ENCODE data around the gene EFCAB9.
"Not testable (repeated sequence)": the region's sequence is repeated elsewhere in the genome, so short reads cannot be mapped to it uniquely, and the experiment has no call there.

Gene EFCAB9

DNA sequence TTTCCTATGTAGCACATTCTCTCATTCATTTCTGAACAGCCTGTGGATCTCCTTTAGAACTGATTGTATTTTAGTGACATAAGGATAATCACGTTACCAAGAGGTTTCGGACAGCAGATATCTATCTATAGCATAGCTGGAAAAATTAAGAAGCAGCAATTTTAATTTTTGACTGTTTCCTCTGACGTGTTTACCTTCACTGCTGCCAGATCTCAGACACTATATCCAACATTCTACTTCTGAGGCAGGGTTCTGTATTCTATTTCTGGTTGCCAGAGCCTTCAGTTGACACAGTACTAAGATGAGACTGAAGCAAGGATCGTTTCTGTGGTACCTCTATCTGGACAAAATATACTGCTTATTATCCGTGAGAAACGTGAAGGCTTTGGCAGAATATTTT lies at the start of gene EFCAB9:
Gene EFCAB9 (plus strand): TSS at position 301 of the 400 bp plus-strand sequence. CDS start 1 bp downstream, at position 302.
- DNase-seq, result no peak

- DNase-seq, result peak; percentile 50
Observed at GRCh38 chr5:172144291-172144815, 49.6 kb upstream of the EFCAB9 start.

GRCh38 chr5:172144931-172145869 lies 48.8 kb upstream of the EFCAB9 start:
- DNase-seq, result no peak

- DNase-seq, result no peak
Observed at GRCh38 chr5:172145870-172146747, 47.9 kb upstream of the EFCAB9 start.

DNA sequence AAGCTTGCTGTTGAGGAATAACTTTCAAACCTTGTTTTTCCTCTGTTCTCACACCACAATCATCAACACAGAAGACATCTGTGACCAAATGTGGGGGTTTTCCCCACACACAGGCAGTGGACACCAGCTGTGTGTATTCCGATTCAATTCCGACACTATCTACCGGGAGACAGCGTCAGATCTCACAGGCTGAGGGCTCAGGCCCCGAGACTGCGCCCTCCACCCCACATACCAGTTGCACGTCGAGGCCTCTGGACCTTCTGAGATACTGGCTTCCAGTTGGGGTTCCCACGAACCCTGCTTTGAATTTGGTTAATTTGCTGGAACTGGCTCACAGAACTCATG lies 47.3 kb upstream of the EFCAB9 start:
- DNase-seq, result no peak

GRCh38 chr5:172147857-172148256 lies 46.1 kb upstream of the EFCAB9 start:
- peak; percentile 15 for DNase-seq

DNA sequence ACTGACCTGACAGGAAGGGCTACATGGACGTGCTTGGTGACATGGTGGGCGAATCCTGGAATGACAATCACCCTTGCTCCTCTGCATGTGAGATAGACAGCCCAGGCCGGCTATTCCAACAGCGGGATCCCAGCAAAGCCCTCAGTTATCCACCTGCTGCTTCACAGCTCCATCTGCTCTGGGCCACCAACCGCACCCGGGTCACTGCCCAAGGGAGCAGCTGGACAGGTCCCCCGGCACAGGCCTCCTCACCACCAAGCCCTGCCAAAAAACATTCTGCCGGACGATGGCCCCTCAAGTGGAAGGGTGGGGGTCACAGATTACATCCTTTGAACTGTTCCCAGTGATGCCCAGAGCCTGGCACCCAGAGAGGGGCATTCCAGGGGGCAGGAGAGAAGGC lies 45.6 kb upstream of the EFCAB9 start:
- DNase-seq, result no peak

DNA sequence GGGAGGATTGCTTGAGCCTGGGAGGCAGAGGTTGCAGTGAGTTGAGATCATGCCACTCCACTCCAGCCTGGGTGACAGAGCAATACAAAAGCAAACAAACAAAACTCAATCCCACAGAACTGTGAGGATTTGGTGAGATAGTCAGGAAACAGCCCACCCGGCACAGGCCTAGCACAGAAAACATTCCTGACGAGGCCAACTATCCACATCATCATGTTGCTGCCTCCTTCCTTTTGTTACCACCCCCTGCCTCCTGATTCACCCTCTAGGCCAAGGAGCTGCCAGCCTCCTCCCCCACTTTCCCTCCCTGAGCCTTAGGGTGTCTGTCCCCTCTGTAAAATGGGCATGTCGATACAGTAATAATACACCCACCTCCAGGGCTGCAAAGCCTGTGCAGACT lies 44.9 kb upstream of the EFCAB9 start:
- no peak for DNase-seq

- DNase-seq, result not testable (repeated sequence)
Observed at GRCh38 chr5:172149481-172149880, 44.5 kb upstream of the EFCAB9 start.

- no peak for DNase-seq
Observed at GRCh38 chr5:172150514-172151425, 43.2 kb upstream of the EFCAB9 start.

DNA sequence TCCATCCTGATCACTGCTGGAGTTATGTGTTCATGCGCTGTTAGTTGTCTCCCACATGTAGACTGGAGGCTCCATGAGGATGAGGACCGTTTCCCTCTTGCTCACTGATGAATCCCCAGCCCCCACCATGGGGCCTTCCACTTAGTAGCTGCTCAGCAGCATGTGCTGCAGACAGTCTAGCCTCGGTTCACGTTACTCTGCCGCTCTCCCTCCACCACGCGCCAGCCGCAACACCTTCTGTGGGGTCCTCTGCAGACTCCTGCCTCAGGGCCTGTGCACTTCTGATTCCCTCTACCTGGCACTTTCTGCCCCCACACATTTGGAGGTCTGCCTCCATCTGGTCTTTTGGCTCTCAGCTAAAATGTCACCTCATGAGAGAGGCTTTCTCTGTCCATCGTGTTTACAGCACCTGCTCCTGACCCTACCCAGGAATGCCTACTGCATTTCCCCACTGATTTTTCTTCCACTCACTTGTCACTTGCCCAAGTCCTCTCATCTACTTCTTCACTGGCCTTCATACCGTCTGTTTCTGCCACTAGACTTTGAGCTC lies 42.2 kb upstream of the EFCAB9 start:
- DNase-seq, result no peak

DNA sequence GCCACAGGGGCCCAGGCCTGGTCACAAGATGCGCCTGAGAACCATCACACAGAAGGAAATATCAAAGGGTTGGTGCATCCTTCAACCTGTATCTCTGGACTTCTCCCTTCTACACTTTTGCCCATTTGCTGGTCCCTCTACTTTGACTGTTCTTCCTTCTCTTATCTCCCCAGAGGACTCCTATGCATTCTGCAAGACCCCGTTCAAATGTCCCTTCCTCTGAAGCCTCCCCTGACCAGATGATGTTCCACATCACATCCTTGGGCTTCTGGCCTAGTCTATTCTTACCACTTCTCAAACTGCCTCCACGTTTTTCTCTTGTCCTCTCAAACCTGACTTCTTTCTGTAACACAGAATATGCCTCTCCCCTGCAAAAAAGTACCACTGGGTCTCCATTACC lies 40.3 kb upstream of the EFCAB9 start:
- DNase-seq, result no peak

- not testable (repeated sequence) for DNase-seq
Observed at GRCh38 chr5:172155101-172155500, 38.9 kb upstream of the EFCAB9 start.

- DNase-seq, result no peak
Observed at GRCh38 chr5:172156541-172156994, 37.4 kb upstream of the EFCAB9 start.

DNA sequence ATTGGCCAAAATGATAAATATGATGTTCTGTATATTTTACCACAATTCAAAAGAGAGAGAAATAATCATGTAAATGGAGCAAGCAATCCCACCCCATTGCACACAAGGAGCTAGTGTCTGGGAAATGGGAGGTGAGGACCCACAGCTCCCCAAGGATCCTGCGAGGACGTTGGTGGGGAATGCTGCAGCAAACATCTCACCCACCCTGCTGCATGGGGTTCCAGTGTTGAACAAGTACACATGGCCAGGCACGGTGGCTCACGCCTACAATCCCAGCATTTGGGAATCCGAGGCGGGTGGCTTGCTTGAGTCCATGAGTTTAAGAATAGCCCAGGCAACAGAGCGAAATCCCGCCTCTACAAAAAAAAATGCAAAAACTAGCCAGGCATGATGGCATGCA lies 35.0 kb upstream of the EFCAB9 start:
- DNase-seq, result no peak

GRCh38 chr5:172160506-172160905 lies 33.5 kb upstream of the EFCAB9 start:
- no peak for DNase-seq

DNA sequence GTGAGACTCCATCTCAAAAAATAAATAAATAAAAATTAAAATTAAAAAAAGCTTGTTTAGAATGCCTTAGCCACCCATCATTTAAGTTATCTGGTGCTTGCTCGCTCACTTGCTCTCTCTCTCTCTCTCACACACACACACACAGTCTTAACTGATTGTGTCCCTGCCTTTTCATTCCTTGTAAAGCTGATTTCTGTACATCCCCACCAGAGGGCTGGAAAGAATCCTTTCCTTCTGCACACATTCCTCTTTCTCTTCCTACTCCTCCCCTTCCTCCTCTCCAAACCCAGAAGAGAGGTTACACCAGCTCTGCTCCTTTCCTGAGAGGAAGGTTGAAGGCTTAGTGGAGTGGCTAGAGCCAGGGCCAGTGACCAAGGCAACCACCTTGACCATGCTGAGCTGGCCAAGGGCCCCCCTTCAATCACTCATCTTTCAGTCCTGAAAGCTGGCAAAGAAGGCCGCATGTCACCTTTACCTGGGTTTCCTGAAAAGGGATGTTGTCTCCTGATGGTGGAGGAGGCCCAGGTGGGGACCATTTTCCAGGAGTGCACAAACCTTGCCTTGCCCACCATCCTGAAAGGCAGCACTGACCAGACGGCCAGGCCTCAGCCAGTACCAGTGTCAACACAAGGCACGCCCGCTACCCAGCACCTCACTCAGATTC lies 31.5 kb upstream of the EFCAB9 start:
- DNase-seq, result no peak

GRCh38 chr5:172162987-172163343 lies 31.0 kb upstream of the EFCAB9 start:
- DNase-seq, result no peak

DNA sequence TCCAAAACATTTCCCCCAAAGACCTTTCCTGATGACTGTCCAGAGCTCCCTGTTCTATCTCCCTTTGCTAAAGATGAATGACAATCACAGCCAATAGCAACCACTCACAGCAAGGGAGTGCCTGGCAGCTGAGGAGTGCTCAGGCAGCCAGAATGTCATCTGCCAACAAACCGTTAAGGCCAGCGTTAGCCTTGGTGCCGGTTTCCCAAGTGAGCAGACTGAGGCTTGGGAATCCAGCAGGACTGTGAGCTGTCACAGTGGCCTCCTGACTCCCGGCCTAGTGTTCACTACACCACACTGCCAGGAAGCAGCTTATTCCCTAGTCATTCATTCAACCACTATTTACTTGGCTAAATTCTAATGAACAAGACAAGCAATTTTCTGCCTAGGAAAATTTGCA lies 30.6 kb upstream of the EFCAB9 start:
- DNase-seq, result no peak

GRCh38 chr5:172164769-172165212 lies 29.2 kb upstream of the EFCAB9 start:
- no peak for DNase-seq

DNA sequence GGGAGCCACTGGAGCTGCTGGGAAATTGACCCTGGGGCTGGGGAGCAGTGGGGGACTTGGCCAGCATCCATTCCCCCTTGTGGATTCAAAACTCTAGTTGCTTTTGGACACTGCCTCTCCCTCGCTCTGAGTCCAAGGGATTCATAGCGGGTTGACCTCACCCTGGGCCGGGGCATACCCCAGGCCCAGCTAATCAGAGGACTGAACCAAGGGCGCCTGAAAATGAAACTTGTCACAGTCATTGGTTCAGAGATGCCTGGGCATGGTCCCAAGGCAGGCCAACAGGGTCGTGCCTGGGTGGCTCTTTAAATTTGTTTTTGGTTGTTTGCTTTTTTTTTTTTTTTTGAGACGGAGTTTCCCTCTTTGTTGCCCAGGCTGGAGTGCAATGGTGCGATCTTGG lies 28.5 kb upstream of the EFCAB9 start:
- DNase-seq, result no peak
